NCI-H2107 (cell line): ENCODE data around the gene IL17C.
"Not testable (repeated sequence)": the region's sequence is repeated elsewhere in the genome, so short reads cannot be mapped to it uniquely, and the experiment has no call there.

Experiments used
- DNase-seq: peaks from one replicate; lab custom pipeline; 2025; lab: John Stamatoyannopoulos, UW

IL17C gene

DNA sequence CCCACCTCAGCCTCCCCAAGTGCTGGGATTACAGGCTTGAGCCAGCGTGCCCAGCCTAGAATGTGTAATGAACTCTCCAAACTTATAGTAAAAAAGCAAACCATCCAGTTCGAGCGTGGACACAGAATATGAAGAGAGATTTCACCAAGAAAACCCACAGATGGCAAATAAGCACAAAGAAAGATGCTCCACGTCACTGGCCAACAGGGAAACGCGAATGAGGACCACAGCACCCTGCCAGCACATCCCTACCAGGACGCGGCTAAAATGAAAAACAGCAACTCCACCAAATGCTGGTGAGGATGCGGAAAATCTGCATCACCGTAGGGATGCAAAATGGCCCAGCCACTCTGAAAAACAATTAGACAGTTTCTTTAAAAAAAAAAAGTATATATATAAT is 23.1 kb downstream of the IL17C start:
- no peak for DNase-seq

DNA sequence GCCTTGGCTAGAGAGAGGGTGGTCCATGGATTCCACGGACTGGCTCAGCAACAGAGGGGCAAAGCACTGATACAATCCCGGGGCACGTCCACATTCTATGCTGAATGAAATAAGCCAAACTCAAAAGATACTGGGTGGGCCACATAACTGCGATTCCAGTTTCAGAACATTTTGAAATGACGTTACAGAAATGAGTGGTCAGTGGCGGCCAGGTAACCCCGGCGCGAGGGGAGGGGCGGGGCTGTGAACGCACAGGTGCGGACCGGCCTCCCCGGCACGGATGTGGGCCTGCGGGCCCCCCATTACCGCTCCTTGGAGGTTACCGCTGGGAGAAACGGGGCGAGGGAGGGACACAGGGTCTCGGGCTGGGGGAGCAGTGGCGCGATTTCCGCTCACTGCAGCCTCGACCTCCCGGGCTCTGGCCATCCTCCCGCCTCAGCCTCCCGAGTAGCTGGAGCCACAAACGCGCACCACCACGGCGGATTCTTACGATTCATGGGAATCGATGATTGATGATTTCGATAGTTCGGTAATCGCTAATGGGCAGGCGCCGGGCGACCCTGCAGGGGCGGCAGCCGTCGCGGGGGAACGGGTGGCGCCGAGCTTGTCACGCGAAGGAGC is 24.0 kb downstream of the IL17C start:
- DNase-seq = no peak

DNA sequence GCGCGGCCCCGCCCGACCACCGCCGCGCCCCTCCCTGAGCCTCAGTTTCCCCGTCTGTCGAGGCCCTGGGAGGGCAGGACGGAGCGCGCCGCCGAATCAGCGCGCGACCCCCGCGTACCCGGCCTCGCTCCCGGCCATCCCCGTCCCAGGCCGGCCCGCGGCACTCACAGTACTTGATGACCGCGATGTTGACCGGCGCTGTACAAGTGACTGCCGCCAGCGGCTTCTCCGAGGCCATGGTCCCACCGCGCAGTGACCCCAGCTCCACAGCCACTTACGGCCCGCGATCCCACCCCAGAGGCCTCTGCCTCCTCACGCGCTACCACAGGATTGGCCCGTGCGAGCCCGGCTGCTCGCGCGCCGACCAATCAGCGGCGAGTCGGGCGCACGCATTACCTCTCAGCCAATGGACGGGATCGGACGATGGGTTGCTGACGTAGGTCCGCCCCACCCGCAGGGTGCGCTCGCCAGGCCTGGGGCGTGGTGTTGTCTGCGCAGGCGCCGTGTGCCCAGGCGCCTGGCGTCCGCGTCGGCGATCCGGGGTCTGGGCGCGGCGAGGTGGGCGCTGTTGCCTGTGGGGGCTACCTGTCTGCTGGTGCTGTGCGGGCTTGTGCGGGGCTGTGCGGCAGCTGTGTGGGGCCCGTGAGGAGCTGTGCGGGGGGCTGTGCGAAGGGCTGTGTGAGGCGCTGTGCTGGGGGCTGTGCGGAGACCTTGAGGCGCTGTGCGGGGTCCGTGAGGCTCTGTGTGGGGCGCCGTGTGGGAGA is 24.7 kb downstream of the IL17C start, which contains the start of gene MVD:
MVD (minus strand) TSS at position 249 of the 764 bp plus-strand sequence; CDS start at position 238, 11 bp downstream.
- DNase-seq = peak; percentile 88

DNA sequence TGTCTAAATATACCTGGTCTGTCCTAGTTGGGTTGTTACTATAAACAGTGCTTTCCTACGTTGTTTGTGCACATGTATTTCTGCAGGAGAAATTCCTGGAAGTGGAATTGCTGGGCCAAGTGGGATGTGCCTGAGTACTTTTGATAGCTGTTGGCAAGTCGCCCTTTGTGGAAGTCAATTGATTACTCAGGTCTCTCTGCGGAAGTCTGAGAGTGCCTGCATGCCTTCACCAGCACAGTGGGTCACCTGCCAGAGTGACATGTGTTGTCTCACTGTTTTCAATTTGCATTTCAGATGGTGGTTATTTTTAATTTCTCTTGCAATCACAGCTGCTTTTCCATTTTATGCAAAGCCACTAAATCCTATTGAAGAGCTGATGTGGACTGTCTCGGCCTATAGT is 26.8 kb downstream of the IL17C start:
- no peak for DNase-seq

DNA sequence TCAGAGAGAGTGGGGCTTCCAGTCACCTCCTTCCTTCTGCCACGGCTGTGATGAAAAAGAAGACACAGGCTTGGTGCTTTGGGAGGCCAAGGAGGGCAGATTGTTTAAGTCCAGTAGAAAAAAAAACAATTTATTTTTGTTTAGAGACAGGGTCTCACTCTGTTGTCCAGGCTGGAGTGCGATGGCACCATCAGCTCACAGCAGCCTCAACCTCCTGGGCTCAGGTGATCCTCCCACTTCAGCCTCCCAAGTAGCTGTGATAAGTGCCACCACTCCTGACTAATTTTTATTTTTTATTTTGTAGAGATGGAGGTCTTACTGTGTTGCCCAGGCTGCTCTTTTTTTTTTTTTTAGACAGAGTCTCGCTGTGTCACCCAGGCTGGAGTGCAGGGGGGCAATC is 27.2 kb downstream of the IL17C start:
- no peak for DNase-seq

DNA sequence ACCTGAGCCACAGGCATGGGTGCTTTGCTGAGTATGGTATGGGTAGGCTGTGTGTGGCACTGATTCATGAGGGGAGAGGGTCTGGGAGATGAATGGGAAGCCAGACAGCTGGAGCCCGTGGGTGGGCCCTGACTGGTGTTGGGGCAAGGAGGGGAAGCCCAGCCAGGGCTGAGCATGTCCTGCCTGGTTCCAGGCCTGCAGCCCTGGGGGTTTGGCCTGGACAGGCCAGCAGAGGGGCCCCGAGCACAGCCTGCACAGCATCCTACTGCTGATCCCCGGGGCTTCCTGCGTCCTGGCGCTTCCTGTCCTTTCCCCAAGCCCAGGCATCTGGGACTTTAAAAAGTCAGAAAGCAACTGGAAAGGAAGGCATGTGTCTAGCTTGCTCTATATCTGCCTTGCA is 29.1 kb downstream of the IL17C start:
- DNase-seq = no peak

DNA sequence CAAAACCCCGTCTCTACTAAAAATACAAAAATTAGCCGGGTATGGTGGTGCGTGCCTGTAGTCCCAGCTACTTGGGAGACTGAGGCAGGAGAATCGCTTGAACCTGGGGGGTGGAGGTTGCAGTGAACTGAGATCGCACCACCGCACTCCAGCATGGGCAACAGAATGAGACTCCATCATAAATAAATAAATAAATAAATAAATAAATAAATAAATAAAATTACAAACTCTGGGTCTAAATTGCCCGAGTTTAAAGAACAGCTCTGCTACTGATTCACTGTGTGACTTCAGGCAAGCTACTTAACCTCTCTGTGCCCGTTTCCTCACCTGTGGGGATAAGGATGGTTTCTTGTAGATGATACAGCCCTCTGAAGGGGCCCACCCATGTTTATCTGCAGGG is 31.1 kb downstream of the IL17C start:
- not testable (repeated sequence) for DNase-seq

DNA sequence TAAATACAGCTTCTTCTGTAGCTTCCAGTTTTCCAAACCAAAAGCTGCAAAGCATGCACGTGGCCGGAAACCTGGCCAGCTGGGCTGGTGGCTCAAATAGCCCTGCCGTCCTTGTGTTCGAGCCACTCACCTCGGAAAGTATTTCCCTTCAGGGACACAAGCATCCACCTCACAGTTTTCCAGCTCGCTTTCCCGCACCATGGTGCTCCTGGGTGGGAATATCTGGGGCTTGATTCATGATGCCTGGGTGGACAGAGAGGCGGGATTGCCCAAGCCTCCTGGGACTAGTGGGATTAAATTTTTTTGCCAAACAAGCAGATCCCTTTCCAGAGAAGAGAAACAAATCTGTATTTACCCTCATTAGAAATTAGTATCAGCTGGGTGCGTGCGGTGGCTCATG is 31.6 kb downstream of the IL17C start:
- no peak for DNase-seq

DNA sequence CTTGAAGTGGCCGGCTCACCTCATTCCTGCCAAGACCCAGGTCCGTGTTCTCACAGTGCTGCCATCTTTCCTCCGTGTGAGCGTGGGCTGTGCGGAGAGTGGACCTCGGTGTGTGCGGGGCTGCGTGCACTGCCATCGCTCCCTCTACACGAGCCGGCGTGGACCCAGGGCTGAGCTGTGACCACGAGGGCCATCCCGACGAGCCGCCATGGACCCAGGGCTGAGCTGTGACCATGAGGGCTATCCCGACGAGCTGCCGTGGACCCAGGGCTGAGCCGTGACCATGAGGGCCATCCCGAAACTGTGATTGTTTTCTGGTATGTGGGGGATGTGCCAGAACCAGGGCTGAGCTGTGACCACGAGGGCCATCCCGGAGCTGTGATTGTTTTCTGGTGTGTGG is 33.4 kb downstream of the IL17C start:
- DNase-seq = no peak

DNA sequence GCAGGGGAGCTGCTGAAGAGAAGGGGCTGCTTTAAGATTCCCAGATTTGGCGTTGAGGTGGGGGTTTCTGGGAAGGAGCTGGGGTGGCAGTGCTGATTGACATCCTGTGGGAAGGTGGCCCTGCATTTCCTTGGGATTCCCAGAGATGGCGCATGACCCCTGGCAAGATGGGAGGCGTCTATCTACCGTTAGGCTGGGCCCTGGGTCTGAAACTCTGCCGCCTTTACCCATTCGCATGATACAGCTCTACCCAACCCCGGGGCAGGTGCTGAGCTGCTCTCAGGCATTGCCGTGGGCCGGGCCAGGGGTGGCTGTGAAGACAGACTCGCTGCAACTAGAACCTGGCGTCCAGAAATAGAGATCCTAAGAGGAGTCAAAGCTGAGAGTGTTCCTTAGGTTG is 34.4 kb downstream of the IL17C start:
- DNase-seq = no peak

DNA sequence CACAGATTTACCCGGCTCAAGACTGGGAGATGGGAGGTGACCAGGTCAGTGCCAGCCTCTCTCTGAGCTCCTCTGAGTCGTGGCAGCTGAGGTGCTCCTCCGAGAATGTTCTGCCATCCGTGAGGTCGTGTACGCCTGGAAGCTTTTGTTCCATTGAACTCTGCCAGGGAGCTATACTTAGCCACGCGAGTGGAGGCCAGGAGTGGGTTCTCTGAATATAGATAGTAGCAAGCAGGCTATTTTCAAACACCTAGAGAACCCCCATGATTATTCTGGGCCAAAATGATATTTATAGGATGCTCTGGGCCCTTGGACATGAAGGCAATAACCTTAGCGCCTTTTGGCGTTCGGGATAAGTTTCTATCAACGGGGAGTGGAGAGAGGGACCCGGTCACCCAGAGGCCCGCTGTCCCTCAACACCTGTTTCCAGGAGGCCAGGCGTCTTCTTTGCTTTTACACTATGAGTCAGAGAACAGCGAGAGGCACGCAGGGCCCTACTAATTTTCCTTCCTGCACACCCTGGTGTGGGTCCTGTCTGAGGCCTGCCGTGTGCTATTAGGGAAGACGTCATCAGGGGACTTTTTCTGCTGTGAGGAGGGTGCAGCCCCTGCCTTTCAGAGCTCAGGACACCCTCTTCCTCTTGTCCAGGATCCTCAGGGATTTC is 35.5 kb downstream of the IL17C start:
- DNase-seq = no peak

DNA sequence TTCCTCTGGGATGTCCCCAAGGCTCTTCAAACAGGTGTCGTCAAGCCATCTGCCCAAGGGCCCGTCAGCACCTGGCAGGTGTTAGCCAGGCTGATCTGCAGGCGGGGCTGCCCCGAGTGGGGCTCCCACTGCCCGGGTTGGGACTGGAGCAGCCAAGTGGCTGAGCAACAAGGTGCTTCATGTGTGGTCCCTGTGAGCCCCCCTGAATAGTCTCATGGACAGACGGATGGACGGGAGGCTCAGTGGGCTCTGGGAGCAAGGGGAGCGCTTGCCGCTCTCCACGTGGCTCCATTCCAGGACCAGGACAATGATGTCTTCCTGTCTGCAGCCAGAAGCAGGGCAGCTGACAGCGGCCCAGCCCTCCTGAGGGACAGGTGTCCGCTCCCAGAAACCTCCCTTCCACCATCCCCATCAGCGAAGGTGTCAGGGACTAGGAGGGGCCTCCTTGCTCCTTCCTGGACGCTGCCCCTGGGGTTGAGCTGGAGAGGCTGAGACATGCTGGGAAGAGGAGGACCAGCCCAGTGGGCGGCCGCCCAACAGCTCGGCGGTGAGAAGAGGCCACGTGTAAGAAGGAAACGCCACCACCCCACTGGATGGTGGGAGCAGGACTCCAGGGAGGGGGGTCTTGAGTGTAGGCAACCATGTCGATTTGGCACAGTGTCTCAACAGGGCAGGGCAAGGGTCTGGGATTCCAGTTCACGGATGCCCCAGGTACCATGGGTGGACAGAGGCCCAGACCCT is 38.3 kb downstream of the IL17C start:
- no peak for DNase-seq

DNA sequence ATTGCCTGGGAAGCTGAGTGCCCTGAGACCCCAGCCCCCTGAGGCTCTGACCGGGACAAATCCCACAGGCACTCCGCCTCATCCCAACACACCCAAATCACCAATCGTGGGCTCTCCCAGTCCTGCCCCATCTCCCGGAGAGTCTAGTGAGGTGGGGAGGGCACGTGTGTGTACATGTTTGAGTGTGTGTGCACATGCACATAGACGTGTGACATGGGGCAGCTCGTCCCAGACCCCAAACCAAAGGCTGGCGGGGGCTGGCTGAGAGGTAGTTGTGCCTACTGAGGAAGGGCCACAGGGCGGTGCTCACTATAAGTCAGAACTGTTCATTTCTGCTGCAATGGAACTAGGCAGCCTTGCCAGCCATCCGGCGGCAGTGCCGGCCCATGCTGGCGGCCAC is 39.3 kb downstream of the IL17C start:
- no peak for DNase-seq

DNA sequence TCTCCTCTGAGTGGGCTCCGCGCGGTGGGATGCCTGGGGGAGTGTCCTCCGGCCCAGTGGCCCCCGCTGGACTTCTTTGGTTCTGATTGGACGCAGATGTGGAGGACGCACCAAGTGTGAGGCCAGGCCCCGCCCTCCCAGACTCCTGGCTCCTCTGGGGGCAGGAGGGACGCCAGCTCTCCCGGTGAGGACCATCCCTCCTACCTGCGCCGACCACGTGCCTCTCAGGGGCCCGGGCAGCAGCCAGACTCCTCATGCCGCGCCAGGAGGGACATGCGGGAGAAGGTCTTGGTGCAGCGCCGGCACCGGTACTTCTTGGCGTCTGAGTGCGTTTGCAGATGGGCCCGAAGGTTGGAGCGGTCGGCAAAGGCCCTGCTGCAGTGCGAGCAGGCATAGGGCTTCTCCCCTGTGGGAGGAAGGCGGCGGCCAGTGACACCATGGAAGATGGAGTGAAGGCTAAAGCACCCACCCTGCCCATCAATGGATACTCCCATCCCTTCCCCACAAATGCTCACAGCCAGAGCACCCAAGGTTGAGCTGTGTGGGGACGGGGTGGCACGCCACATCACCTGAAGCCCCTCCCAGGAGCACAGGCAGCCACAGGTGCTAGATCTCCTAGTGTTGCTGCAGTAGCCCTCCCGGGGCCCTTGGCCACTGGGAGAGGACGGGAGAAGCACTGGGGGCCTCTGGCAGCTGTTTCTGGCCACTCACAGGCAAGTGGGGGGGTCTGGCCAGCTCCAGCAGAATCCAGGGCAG is 40.0 kb downstream of the IL17C start:
- no peak for DNase-seq

DNA sequence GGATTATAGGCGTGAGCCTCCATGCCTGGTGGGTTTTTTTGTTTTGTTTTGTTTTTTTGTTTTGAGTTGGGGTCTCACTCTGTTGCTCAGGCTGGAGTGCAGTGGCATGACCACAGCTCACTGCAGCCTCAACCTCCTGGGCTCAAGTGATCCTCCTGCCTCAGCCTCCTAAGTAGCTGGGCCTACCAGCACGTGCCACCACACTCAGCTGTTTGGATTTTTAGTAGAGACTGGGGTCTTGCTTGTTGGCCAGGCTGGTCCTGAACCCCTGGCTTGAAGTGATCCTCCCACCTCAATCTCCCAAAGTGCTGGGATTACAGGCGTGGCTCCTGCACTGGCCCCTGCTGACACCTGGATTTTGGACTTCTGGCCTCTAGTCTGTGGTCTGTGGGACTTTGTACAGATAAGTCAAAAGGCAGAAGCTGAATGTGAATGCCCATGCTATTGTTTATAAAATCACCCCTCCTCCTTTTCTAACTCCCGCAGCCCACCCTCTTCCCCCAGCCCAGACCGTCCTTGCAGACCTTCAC is 42.2 kb downstream of the IL17C start:
- DNase-seq = no peak

DNA sequence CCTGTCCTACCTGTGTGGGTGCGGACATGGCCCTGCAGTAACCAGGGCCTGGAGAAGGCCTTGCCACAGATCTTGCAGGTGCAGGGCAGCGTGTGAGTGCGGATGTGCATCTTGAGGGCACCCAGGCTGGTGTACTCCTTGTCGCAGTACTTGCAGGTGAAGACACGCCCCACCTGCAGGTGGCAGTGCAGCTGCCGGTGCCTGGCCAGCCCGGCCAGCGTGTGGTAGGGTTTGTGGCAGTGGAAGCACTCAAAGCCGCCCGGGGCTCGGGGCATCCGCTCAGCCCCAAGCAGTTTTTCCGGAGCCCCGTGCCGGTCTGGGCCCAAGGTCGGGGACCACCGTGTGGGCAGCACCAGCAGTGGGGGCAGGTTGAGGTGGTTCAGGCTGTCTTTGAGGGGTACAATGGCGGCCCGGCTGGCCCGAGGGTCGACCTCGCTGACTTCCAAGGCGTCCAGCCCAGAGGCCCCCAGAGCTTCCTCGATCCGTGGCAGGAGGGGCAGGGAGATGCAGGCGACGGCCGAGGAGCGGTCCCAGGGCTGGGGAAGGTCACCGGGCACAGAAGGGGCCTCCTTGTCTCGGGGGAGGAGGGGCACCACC is 42.8 kb downstream of the IL17C start:
- peak; percentile 26 for DNase-seq

DNA sequence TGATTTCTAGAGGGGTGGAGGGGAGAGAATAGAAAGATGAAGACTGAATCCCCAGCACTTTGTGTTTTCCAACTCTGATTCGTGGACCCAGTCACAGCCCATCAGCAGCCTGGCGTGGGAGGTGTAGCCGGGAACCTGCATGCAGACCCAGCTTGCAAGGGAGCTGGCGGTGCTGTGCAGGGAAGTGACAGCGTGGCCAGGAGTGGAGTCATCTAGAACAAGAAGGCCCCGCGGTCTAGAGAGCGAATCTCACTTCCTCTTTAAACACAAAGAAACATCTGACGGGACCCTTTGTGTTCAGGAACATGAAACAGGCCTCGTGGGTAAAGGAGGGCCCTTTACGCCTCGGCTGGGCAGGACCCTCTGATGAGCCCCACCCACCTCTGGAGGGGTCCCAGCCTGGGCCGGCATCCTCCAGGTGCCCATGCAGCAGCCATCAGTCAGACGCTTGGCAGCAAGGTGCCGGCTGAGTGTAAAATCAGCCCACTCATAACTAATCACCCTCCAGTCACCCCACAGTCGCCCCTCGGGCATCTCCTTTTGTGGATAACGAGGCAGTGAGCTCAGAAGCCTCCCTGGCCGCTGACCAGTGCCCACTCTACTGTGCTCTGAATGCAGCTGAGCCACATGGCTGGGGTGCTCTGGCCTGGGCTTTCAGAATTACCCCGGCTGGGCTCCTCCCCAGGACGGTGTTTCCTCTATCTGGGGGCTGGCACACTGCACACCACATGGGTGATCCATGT is 43.5 kb downstream of the IL17C start:
- DNase-seq = no peak

DNA sequence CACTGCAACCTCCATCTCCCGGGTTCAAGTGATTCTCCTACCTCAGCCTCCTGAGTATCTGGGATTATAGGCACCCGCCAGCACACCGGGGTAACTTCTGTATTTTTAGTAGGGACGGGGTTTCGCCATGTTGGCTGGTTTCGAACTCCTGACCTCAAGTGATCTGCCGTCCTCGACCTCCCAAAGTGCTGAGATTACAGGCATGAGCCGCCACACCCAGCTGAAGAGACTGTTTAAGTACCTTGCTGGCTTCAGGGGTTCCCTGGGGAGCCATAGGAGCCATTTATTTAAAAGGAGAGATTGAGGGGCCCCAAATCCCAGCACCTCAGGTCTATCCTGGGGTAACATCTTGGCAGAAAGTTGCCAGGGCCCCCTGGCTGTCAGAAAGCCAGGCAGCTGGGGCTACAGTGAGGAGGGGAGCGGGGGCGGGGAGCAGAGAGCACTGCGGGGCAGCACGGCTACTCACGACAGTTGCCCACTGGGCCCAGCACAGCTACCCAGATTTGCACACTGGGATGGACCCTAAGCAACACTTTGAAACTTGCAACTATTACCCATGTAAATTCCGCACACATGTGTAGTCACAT is 46.3 kb downstream of the IL17C start:
- DNase-seq = no peak

DNA sequence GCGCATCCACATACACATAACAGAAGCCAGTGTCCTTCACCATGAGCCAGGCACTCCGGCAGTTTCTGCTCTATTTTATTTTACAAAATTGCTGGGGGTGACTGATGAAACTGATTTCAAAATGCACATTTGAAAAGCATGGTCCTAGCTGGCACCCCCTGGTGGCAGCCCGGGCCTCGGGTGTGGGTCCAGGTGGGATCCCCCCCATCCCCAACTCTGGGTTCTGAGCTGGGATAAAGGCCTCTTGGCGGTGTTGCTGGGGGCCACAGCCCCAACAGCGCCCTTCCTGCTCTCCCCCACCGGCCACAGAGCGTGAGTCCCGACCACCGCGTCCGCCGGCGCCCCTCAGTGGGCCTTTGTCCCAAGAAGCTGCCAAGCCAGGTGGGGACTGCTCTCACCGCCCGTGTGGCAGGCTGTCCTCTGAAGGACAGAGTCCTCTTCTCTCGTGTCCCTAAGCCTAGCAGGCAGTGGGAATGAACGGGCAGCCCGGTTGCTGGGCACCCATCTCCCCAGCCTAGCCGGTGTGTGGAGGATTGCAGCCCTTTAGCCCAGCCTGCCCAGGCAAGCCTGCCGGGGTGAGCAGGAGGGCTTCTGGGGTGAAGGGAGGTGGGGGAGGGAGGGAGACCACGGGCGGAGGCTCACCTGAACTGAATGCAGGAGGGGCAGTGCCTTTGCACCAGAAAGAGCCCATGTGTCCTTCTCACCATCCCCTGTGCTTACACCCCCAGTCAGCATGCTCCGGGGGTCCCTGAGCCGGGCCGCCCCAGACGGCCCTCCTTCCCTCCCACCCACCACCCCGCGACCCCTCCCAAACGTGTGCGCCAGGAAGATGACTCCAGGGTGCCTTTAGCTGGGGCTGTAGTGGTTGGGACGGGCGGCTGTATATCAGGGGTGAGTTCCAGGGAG is 47.0 kb downstream of the IL17C start:
- DNase-seq = no peak
